NB4 (cell line): ENCODE measurements around the gene JAG2.
A peak's percentile ranks its signal among the peaks of the same experiment; 100 is the strongest.

Experiments used
- DNase-seq: peaks from one replicate; pipeline ENCODE4 v3.0.0; 2010; ENCODE audit warnings: low read depth
- H3K4me3 ChIP-seq: one replicate; pipeline ENCODE4 v1.5.1; 2011; ENCODE audit warnings: mild to moderate bottlenecking, low read depth, low read length, moderate library complexity
- CTCF ChIP-seq: IDR thresholded peaks from one replicate; pipeline ENCODE4 v1.5.1; 2012; ENCODE audit warnings: low read depth, low read length
- MAX ChIP-seq: IDR thresholded peaks from 2 replicates; pipeline ENCODE4 v1.6.1; 2011; ENCODE audit warnings: low read depth, low read length
- MYC ChIP-seq: IDR thresholded peaks from 2 replicates; pipeline ENCODE4 v1.6.1; 2011; ENCODE audit warnings: low read depth, low read length
- POLR2A ChIP-seq: IDR thresholded peaks from 2 replicates; pipeline ENCODE4 v1.6.1; 2011; ENCODE audit warnings: mild to moderate bottlenecking; ENCODE audit not compliant: insufficient read length; ENCODE audit errors: extremely low read depth

JAG2 gene

GRCh38 chr14:105201156-105201924 is 32.8 kb upstream of the JAG2 start:
- no peak overlapping the region for H3K4me3 ChIP-seq
- no peak for DNase-seq
- TF ChIP-seq CTCF (peak; percentile 23), MAX (no peak), MYC (no peak), POLR2A (peak; percentile 2)

GRCh38 chr14:105200641-105201040 is 32.1 kb upstream of the JAG2 start:
- H3K4me3 ChIP-seq: no peak overlapping the region
- DNase-seq: no peak
- TF ChIP-seq CTCF (no peak), MYC (no peak), POLR2A (no peak), MAX (no peak)

GRCh38 chr14:105200074-105200473 is 31.5 kb upstream of the JAG2 start:
- TF ChIP-seq CTCF (peak; percentile 19), MAX (no peak)
- no peak overlapping the region for H3K4me3 ChIP-seq
- no peak for DNase-seq

GRCh38 chr14:105199093-105199492 is 30.5 kb upstream of the JAG2 start:
- no peak for TF ChIP-seq POLR2A
- no peak for TF ChIP-seq CTCF
- TF ChIP-seq MAX: peak; percentile 50; the same call in 1 of the 2 replicates
- no peak for TF ChIP-seq MYC
- no peak overlapping the region for H3K4me3 ChIP-seq
- DNase-seq: peak; percentile 73

GRCh38 chr14:105198588-105198987 is 30.0 kb upstream of the JAG2 start:
- no peak overlapping the region for H3K4me3 ChIP-seq
- TF ChIP-seq MYC (no peak), MAX (no peak), CTCF (no peak), POLR2A (no peak)
- no peak for DNase-seq
